ENCODE data around the gene ANKRD50. TPM values are rescaled to one million over a fixed set of nuclear protein-coding genes. Genes with fewer than 3 reads are reported as not detected.

The ANKRD50 gene
- total RNA-seq, 1 donor from 2014 or later, result 114 TPM

DNA sequence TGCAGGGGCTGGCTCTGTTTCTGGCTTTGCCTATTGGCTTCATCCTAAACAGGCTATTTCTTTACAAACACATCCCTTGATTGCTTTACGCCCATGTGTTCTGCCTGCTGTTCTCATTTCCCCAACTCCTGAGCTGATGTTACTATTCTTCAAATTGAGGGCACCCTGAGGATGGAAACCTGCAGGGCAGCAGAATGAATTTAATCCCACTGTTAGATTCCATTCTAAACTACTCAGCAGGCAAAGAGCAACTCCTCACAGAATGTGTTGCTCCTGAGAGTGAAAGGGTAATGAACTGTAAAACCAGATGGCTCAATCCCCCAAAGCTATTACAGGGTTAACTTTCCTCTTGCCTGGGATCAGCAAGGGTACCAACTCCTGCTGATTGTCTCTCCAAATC is 75.7 kb downstream of the ANKRD50 start:
- DNase-seq, result no peak

DNA sequence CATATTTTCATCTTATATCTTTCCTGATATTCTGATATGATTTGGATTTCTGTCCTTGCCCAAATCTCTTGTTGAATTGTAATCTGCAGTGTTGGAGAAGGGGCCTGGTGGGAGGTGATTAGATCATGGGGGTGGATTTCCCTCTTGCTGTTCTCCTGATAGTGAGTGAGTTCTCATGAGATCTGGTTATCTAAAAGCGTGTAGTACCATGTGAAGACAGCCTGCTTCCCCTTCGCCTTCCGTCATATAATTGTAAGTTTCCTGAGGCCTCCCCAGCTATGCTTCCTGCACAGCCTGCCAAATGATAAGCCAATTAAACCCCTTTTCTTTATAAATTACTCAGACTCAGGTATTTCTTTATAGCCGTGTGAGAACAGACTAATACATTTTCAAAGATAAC is 77.2 kb downstream of the ANKRD50 start:
- no peak for DNase-seq

DNA sequence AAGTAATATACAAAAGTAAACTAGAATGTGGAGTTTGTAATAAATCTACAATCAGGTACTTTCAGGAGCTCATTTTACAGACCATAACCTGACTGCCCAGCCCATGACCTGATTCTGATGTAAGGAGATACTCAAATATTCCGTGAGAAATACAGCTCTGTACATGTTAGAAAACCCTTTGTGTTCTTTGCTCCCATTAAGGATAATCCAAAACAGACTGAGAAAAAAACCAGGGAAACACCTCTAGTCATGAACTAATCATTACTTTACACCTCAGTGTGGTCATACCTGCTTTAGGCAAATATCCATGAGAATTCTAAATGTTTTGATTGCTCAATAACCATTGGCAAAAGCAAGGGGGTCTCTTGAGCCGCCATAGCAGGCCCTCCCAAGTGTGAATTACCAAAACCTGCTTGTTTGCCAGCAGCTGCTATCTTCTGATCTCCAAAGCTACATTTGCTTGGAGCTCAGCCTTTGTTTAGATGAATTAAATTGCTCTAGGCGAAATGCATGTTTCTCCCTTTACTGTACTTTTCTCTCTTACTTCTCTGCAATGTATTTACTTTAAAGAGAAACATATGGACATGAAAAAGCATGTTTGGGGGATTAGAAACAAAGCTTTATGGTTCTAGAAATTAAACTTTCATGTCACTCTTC is 79.1 kb downstream of the ANKRD50 start:
- no peak for DNase-seq

DNA sequence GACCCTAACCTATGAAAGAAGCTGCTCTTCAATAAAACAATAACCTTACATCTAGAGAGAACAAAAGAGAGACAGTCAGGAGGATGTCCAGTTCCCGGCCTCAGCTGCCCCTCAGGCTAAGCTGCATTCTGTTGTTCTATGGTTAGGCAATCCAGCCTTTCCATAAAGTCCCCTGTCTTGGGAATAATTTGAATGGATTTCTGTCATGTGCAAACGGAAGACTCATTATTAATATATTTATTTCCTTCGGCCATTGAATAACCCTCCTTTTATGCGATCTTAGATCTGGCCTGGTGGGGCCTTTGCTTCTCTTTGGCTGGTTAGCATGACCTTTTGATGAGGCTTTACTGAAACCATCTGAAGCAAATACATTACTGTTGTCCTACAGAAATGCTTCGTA is 80.1 kb downstream of the ANKRD50 start:
- no peak for DNase-seq

DNA sequence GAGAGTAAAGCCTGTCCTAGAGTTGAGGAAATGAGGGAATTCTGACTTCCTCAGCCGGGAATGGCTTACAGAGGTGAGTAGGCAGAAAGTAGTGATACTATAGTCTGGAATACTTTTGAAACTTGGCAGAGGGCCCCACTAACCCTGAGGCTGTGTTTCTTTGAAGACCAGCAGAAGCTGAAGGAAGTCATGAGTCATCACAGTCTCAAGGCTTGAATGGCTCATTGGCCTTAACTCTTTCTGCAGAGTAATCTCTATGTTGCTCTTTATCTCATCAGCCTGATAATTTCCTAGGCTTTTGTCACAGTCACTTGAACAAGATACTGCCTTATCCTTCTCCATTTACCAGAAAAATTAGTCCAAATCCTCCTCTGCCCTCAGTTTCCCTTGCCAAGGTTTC is 80.8 kb downstream of the ANKRD50 start:
- no peak for DNase-seq

DNA sequence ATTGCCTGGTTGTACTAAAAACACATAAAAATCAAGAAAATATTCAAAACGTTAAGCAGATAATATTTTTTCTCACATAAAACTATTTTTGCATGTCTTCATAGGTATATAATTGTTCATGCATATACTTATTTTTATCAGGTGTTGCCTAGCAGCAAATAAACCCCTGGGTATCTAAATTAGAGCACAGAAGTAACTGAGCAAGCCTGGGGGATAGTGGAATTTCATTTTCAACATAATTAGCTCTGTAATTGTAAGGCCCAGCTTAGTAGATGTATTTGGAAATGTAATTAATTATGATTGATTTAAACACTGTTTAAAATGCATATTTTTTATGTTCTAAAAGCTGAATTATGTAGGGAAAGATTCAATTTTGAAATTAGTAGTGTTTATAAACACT is 82.9 kb downstream of the ANKRD50 start:
- no peak for DNase-seq

Data from occipital lobe (tissue), 2 donors.